Progenitor cell of endocrine pancreas (in vitro differentiated cells): Measurements from ENCODE around the gene FUNDC2. TPM values are rescaled to one million over a fixed set of nuclear protein-coding genes. Genes with fewer than 3 reads are reported as not detected.

Experiments used
- DNase-seq: peaks from one replicate; pipeline ENCODE4 v3.0.0; 2021; ENCODE audit warnings: low spot score; ENCODE audit not compliant: unreplicated experiment
- H3K27ac Mint-ChIP-seq: 2 replicates; pipeline ENCODE4 v1.8.0; 2021; ENCODE audit warnings: mild to moderate bottlenecking, moderate library complexity, mixed read lengths
- H3K27me3 Mint-ChIP-seq: 2 replicates; pipeline ENCODE4 v1.8.0; 2021; ENCODE audit warnings: mixed read lengths
- H3K36me3 Mint-ChIP-seq: 2 replicates; pipeline ENCODE4 v1.8.0; 2022; ENCODE audit warnings: mixed read lengths; ENCODE audit not compliant: insufficient read depth
- H3K4me1 Mint-ChIP-seq: 2 replicates; pipeline ENCODE4 v1.8.0; 2021; ENCODE audit warnings: low read depth, mixed read lengths
- H3K4me3 Mint-ChIP-seq: 2 replicates; pipeline ENCODE4 v1.8.0; 2021; ENCODE audit warnings: low read depth, mild to moderate bottlenecking, moderate library complexity, mixed read lengths
- H3K9me3 Mint-ChIP-seq: 2 replicates; pipeline ENCODE4 v1.8.0; 2021; ENCODE audit warnings: low read depth, mixed read lengths
- total RNA-seq: library from RNA; stranded (reverse); gene quantifications from 2 replicates; pipeline ENCODE4 v1.2.1, GENCODE V29; 2021
- TF ChIP-seq, protein P1 (sequence below): fragments of 200-600 bp; sonication (generic); IDR thresholded peaks from one replicate; pipeline ENCODE4 v1.5.0; 2021; ENCODE audit warnings: antibody characterized with exemption, mild to moderate bottlenecking; ENCODE audit not compliant: unreplicated experiment

FUNDC2 gene
- total RNA-seq, 1 donor from 2014 or later, result 92.8 TPM

DNA sequence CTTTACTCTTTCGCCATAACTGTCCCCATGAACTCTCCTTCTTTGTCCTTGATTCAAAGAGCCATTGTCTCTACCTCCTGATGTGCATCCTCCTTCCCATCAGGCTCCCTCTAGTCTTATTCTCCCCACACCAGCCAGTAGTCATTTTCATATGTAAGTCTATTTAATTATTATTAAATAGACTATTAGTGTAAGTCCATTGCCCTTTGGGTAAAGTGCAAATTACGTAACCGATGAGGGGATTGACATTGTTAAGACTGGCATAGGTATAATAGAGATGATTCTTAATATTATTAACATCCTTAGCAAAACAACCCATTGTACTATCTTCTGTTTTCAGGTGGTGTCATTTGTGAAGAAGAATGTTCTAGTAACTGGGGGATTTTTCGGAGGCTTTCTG lies 27.6 kb downstream of the FUNDC2 start:
- Mint-ChIP-seq H3K27ac (no peak overlapping the region), H3K4me3 (no peak overlapping the region), H3K36me3 (peaks cover 3% of the 10 kb centered on the region), H3K27me3 (no peaks in the 10 kb centered on the region), H3K9me3 (peaks cover 11% of the 10 kb centered on the region), H3K4me1 (no peaks in the 10 kb centered on the region)
- TF ChIP-seq, protein P1, sequence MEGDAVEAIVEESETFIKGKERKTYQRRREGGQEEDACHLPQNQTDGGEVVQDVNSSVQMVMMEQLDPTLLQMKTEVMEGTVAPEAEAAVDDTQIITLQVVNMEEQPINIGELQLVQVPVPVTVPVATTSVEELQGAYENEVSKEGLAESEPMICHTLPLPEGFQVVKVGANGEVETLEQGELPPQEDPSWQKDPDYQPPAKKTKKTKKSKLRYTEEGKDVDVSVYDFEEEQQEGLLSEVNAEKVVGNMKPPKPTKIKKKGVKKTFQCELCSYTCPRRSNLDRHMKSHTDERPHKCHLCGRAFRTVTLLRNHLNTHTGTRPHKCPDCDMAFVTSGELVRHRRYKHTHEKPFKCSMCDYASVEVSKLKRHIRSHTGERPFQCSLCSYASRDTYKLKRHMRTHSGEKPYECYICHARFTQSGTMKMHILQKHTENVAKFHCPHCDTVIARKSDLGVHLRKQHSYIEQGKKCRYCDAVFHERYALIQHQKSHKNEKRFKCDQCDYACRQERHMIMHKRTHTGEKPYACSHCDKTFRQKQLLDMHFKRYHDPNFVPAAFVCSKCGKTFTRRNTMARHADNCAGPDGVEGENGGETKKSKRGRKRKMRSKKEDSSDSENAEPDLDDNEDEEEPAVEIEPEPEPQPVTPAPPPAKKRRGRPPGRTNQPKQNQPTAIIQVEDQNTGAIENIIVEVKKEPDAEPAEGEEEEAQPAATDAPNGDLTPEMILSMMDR, result no peak
- DNase-seq, result no peak

DNA sequence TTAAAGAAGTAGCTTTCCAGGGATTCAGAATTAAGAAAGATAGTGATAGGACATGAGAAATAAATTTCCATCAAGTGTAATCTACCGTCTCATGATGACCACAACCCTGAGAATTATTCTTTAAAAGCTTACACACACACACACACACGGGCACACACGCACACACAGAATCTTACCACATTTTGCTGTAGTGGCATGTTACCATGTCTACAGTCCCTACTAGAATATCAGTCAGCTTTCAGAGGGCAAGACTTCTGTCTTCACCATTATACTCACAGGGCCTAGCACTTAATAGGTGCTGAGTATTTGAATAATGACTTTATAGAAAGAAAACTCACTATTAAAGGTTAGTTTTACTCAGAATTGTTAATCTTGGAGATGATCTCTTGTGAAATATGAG lies 28.9 kb downstream of the FUNDC2 start:
- TF ChIP-seq, protein P1, result no peak
- Mint-ChIP-seq H3K27me3 (no peaks in the 10 kb centered on the region), H3K36me3 (peaks cover 3% of the 10 kb centered on the region), H3K4me1 (no peaks in the 10 kb centered on the region), H3K4me3 (no peak overlapping the region), H3K9me3 (peaks cover 11% of the 10 kb centered on the region), H3K27ac (no peak overlapping the region)
- DNase-seq, result no peak

DNA sequence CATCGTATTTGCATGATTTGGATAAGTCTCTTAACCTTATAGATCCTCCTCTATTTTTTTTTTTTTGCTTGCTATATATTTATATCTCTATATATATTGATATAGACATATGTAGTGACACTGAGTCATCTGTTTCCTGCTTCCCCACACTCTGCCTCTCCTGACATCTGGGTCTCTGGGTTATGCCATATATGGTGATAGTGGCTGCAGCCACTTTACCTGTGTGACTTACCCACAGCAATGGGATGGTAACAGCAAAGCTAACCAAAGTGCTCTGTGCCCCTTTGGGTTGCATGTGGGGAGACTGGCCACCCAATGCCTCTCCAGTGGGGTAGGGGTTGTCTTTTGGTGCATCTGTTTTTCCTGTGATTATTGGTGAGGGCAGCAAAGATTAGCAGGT lies 29.8 kb downstream of the FUNDC2 start:
- no peak for DNase-seq
- TF ChIP-seq, protein P1, result no peak
- no peak overlapping the region for H3K27ac Mint-ChIP-seq
- no peaks in the 10 kb centered on the region for H3K27me3 Mint-ChIP-seq
- no peak overlapping the region for H3K4me3 Mint-ChIP-seq
- peaks cover 10% of the 10 kb centered on the region for H3K9me3 Mint-ChIP-seq
- H3K4me1 Mint-ChIP-seq, result no peaks in the 10 kb centered on the region
- peaks cover 3% of the 10 kb centered on the region for H3K36me3 Mint-ChIP-seq

DNA sequence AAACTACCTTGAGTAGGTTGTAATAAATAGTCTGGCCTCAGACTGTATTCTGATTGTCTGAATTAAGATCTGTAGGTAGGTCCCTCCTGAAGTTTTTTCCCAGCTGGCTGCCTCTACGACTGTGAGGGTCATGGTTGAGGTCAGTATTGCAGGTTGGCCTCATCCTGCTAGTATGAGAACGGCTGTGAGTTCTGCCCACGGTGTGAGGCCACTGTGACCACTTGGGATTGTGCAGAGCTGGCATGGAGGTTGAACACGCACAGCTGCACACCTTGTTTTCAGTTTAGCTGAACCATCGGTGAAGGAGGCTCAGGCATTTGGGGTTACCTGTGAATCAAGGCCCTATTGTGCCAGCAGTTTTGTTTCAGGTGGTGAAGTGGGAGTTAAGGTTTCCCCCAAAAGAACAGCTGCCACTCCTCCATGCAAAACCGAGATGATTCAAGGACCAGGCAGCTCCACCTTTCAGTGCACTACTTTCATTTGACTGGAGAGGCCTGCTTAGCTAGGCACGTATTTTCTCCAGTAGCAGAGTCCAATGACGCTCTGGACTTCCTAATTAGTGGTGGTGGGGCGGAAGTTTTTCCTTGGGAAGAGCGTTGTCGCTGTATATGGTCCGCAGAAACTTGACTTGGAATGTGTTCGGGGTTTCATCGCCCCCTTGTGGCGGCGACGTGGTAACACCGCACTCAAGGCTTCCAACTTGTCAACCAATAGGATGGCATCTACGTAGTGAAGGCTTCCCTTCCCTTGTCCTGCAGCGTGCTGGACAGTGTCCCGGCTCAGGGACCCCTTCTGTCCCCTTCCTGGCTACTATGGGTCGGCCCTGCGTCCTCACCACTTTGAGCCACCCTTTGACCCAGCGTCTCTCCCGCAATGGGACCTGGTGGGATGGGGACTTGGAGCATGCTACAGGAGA lies 30.5 kb downstream of the FUNDC2 start:
- Mint-ChIP-seq H3K36me3 (peaks cover 3% of the 10 kb centered on the region), H3K4me3 (no peak overlapping the region), H3K9me3 (peaks cover 4% of the 10 kb centered on the region), H3K4me1 (no peaks in the 10 kb centered on the region), H3K27me3 (no peaks in the 10 kb centered on the region), H3K27ac (no peak overlapping the region)
- DNase-seq, result peak; percentile 31
- TF ChIP-seq, protein P1, result peak; percentile 71

DNA sequence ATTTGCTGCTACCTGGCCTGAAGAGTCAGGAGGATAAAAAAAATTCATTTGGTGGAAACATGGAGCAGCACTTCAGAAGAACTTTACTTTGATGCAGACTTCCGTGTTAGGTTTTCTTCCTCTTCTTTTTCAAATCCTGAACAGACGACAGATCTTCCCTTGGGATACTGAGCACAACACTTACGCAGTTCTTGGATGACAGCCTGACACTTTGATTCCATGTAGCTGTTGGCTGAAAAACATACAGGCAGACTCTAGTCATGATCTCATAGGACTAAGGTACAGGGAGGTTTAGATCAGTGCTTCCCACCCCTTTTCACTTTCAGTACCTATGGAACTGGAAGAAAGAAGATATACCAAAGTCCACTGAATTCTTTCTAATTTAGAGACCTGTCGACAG lies 35.1 kb downstream of the FUNDC2 start:
- TF ChIP-seq, protein P1, result no peak
- Mint-ChIP-seq H3K27ac (no peak overlapping the region), H3K9me3 (no peaks in the 10 kb centered on the region), H3K4me3 (no peak overlapping the region), H3K36me3 (no peaks in the 10 kb centered on the region), H3K4me1 (peaks cover 2% of the 10 kb centered on the region), H3K27me3 (no peaks in the 10 kb centered on the region)
- DNase-seq, result no peak
